Testis (tissue), 3 donors: ENCODE results near the gene TTC39B. TPM values are rescaled to one million over a fixed set of nuclear protein-coding genes. Genes with fewer than 3 reads are reported as not detected.
A peak's percentile ranks its signal among the peaks of the same experiment; 100 is the strongest.

ENCODE experiments used
- DNase-seq: peaks from one replicate; pipeline ENCODE4 v3.0.0-alpha.2; 2019
- H3K27ac ChIP-seq, 2 donors: fragments of 200-600 bp; sonication (generic); one replicate each; pipeline ENCODE4 v1.5.1; 2019
- H3K27me3 ChIP-seq: fragments of 200-600 bp; sonication (generic); one replicate; pipeline ENCODE4 v1.5.1; 2019
- H3K36me3 ChIP-seq: fragments of 200-600 bp; sonication (generic); one replicate; pipeline ENCODE4 v1.5.1; 2017; ENCODE audit warnings: low read depth; ENCODE audit errors: missing control alignments
- H3K4me1 ChIP-seq: fragments of 200-600 bp; sonication (generic); one replicate; pipeline ENCODE4 v1.5.1; 2019
- H3K4me3 ChIP-seq, 2 donors: fragments of 200-600 bp; sonication (generic); one replicate each; pipeline ENCODE4 v1.5.1; 2017 to 2019
- H3K9me3 ChIP-seq: fragments of 200-600 bp; sonication (generic); one replicate; pipeline ENCODE4 v1.5.1; 2017
- POLR2A ChIP-seq: fragments of 450-650 bp; IDR thresholded peaks from one replicate; pipeline ENCODE4 v1.6.1; 2017; ENCODE audit warnings: antibody characterized with exemption, mild to moderate bottlenecking, moderate library complexity
- WGBS, 2 donors: methylation state at CpG; one replicate each; pipeline ENCODE4 v1.1.5; 2018; 5-methylcytosine and 5-hydroxymethylcytosine counted together
- intact Hi-C: fragments of 100-400 bp; cut with DNase I; formaldehyde crosslinking; loops from one replicate; pipeline ENCODE4 v1.15.1; 2023; ENCODE audit warnings: low total_unique reads
- polyA plus RNA-seq: library from polyadenylated mRNA; stranded (reverse); fragments of 350-450 nt; fragmentation: Illumina TruSeq; extraction: RNeasy Lipid Tissue Mini Kit (QIAGEN cat#74804); gene quantifications from one replicate; pipeline ENCODE4 v1.2.3, GENCODE V29; 2014; ENCODE audit warnings: low read depth, low replicate concordance; ENCODE audit not compliant: insufficient read depth
- total RNA-seq, 2 donors: library from RNA; depleted of rRNA; stranded (reverse); fragments of >200 nt; gene quantifications; one replicate each; pipeline ENCODE4 v1.2.3, GENCODE V29; 2016
- TF ChIP-seq, protein P1 (sequence below), 3 experiments: fragments of 450-650 bp in 2 of 3; fragments of 200-600 bp in 1 of 3; sonication (generic) in 1 of 3; IDR thresholded peaks; one replicate each; pipeline ENCODE4 v1.5.1; 2016 to 2019; ENCODE audit warnings: antibody characterized with exemption in 3 of 3, mild to moderate bottlenecking in 2 of 3, moderate library complexity in 1 of 3

TTC39B gene
- total and polyA plus RNA-seq, 3 donors from 2014 or later: 5.7 to 8.9 (median 8.5) TPM

DNA sequence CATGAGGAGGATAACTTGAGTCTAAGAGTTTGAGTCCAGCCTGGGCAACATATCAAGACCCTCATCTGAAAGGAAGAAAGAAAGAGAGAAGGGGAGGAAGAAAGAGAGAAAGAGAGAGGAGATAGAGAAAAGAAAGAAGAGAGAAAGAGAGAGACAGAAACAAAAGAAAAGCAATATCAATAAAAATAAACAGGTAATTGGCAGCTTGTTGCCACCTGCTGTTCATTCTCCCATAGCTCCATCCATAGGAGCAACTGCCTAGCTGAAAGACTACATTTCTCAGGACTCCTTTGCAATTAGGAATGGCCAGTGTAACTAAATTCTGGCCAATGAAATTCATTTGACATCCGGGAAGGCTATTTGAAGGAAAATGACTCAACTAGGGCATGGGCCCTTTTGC lies 4.6 kb upstream of the TTC39B start:
- no peaks in the 10 kb centered on the region for H3K9me3 ChIP-seq
- no peaks in the 10 kb centered on the region for H3K4me1 ChIP-seq
- DNase-seq: no peak
- TF ChIP-seq POLR2A: no peak
- TF ChIP-seq, protein P1, sequence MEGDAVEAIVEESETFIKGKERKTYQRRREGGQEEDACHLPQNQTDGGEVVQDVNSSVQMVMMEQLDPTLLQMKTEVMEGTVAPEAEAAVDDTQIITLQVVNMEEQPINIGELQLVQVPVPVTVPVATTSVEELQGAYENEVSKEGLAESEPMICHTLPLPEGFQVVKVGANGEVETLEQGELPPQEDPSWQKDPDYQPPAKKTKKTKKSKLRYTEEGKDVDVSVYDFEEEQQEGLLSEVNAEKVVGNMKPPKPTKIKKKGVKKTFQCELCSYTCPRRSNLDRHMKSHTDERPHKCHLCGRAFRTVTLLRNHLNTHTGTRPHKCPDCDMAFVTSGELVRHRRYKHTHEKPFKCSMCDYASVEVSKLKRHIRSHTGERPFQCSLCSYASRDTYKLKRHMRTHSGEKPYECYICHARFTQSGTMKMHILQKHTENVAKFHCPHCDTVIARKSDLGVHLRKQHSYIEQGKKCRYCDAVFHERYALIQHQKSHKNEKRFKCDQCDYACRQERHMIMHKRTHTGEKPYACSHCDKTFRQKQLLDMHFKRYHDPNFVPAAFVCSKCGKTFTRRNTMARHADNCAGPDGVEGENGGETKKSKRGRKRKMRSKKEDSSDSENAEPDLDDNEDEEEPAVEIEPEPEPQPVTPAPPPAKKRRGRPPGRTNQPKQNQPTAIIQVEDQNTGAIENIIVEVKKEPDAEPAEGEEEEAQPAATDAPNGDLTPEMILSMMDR (IDR thresholded peaks at IDR 0.05): no peak
- H3K36me3 ChIP-seq: no peaks in the 10 kb centered on the region
- WGBS, 2 donors: 92 to 100% methylated on average over 1 of the region's 1 CpG
- no peak overlapping the region for H3K4me3 ChIP-seq
- intact Hi-C loops: no loop called here
- H3K27ac ChIP-seq: no peak overlapping the region
- H3K27me3 ChIP-seq: no peaks in the 10 kb centered on the region

DNA sequence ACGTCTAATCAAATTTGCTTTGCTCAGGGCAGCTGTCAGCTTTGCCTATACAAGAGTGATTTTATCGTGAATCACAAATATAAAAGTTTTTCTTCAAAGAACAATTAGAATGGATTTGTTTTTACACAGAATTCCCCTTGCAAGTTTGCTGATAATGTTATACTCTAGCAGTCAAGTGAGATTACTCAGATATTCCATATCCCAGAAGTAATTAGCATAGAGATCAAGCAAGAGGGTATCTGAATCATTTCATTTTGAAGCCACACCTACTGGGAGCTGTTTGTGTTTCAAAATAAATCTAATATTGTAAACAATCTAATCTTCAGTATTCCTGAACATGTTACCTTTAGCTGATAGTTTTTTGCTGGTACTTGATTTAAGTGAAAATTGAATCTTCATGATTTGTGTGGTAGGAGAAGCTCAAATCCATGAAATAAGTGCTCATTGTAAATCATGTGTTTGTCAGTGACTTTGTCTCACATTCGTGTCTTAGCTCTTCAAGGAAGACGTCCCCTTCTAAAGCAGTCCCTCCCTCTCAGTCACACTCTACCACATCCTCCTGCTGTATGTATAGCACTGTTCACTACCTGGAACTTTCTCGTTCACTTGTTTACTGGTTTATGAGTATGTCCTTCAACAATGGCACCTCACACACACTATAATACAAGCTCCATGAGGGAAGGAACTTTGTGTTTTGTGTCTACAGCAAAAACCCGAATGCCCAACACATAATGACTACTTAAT lies 3.3 kb upstream of the TTC39B start:
- intact Hi-C loops: no loop called here
- Histone ChIP-seq H3K9me3 (no peaks in the 10 kb centered on the region), H3K27ac (no peak overlapping the region), H3K27me3 (no peaks in the 10 kb centered on the region), H3K36me3 (no peaks in the 10 kb centered on the region), H3K4me1 (peaks cover 2% of the 10 kb centered on the region), H3K4me3 (no peak overlapping the region)
- DNase-seq: no peak
- WGBS, 2 donors: 66 to 67% methylated on average over 6 of the region's 6 CpGs
- TF ChIP-seq POLR2A: no peak
- TF ChIP-seq, protein P1 (IDR thresholded peaks at IDR 0.05): no peak

DNA sequence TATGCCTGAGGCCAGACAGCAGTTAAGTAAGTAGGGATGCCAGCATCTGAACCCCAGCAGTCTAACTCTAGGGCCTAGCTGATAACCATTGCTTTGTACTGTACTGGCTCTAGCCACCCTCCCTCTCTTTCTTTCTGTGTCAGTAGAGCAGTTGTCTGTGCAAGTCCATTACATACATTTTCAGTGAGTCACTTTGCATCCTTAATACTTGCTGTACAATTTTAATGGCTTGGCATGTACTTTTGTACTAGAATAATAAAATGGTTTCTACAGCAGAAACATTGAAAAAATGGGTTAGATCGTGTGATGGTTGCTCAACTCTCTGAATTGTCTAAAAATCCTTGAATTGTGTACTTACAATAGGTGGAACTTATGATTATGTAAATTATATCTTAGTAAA lies 1.5 kb upstream of the TTC39B start:
- DNase-seq: no peak
- 67 to 80% methylated on average over 1 of the region's 1 CpG for WGBS, 2 donors
- TF ChIP-seq, protein P1 (IDR thresholded peaks at IDR 0.05): no peak
- no peak for TF ChIP-seq POLR2A
- intact Hi-C loops: no loop called here
- Histone ChIP-seq H3K27ac (no peak overlapping the region), H3K27me3 (no peaks in the 10 kb centered on the region), H3K4me1 (peaks cover 3% of the 10 kb centered on the region), H3K36me3 (no peaks in the 10 kb centered on the region), H3K9me3 (no peaks in the 10 kb centered on the region), H3K4me3 (no peak overlapping the region)

DNA sequence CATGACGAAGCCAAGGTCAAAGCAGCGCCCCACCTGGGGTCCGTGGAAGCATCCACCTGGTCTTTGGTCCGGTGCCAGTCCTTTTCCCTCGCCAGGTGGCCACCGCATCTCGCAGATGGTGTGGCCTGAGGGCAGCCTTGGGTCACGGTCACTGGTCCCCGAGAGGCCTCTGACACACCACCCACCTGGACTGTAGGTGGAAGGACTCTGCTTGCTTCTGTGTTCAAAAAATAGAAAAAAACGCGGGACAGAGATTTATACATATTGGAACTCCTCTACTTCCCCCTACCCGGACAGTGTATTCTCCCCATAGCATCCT lies 466 bp upstream of the TTC39B start:
- H3K36me3 ChIP-seq: no peaks in the 10 kb centered on the region
- H3K9me3 ChIP-seq: no peaks in the 10 kb centered on the region
- H3K4me1 ChIP-seq: peaks cover 3% of the 10 kb centered on the region
- H3K4me3 ChIP-seq: peak overlapping the region; percentile 84 to 87
- intact Hi-C loops: no loop called here
- TF ChIP-seq, protein P1 (IDR thresholded peaks at IDR 0.05): no peak
- TF ChIP-seq POLR2A: no peak
- no peak for DNase-seq
- no peaks in the 10 kb centered on the region for H3K27me3 ChIP-seq
- WGBS, 2 donors: 3 to 4% methylated on average over 9 to 12 of the region's 12 CpGs
- H3K27ac ChIP-seq: peak overlapping the region in 1 of 2 donors; percentile 88
